Measurements from ENCODE around the gene SSBP3. TPM values are rescaled to one million over a fixed set of nuclear protein-coding genes. Genes with fewer than 3 reads are reported as not detected.

SSBP3 gene
- total RNA-seq, 2 donors from 2014 or later = 63.8 to 76.5 TPM

DNA sequence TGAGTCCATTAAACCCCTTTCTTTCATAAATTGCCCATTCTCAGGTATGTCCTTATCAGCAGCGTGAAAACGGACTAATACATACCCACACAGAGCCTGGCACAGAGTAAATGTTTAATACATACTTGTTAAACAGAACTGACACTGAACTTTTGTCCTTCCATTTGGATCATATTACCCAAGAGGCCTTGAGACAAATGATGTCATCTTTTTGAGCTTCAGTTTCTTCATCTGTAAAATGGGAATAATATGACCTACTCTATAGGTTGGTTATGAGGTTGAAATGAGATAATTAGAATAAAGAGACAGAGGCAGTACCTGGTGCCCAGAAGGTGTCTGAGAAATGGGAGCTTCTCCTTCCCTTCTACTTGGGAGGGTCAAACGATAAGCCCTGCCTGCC is 220.1 kb downstream of the SSBP3 start:
- TF ChIP-seq, protein P1, sequence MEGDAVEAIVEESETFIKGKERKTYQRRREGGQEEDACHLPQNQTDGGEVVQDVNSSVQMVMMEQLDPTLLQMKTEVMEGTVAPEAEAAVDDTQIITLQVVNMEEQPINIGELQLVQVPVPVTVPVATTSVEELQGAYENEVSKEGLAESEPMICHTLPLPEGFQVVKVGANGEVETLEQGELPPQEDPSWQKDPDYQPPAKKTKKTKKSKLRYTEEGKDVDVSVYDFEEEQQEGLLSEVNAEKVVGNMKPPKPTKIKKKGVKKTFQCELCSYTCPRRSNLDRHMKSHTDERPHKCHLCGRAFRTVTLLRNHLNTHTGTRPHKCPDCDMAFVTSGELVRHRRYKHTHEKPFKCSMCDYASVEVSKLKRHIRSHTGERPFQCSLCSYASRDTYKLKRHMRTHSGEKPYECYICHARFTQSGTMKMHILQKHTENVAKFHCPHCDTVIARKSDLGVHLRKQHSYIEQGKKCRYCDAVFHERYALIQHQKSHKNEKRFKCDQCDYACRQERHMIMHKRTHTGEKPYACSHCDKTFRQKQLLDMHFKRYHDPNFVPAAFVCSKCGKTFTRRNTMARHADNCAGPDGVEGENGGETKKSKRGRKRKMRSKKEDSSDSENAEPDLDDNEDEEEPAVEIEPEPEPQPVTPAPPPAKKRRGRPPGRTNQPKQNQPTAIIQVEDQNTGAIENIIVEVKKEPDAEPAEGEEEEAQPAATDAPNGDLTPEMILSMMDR (IDR thresholded peaks at IDR 0.05) = no peak
- Histone ChIP-seq H3K4me1 (no peaks in the 10 kb centered on the region), H3K27ac (no peak overlapping the region), H3K4me3 (no peak overlapping the region), H3K27me3 (no peaks in the 10 kb centered on the region), H3K36me3 (no peaks in the 10 kb centered on the region), H3K9ac (ENCODE audit: low read depth in 2 of 2, low read length in 2 of 2) (no peak overlapping the region), H3K9me3 (no peaks in the 10 kb centered on the region)
- DNase-seq = no peak
- intact Hi-C loops (cut with DNase I) = loop anchor here (10.0 kb wide), 1 partner anchor 309 kb away; no protein-coding TSS in a partner anchor

DNA sequence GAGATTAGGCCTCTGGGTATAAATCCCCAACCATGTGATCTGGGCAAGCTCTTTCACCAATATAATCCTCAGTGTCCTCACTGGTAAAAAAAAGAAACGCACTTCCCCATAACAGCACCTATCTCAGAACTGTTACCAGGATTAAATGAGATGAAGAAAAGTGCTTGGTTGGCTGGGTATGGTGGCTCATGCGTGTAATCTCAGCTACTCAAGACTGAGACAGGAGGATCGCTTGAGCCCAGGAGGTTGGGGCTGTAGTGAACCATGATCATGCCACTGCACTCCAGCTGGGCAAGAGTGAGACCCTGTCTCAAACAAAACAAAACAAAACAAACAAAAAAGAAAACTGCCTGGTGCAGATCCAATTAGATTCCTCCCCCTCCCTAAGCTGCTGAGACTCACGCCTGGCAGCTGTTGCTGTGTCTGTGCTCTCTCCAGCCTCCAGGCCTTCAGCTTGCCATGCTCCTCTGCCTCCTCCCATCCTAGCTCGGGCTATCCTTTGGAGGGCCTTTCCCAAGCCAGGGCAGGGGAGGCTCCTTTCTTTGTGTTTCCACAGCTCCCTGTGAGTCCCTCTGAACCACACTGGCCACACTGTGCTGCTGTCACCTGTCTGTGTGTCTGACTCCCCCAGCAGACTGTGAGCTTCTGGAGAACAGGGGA is 225.4 kb downstream of the SSBP3 start:
- TF ChIP-seq, protein P1 (IDR thresholded peaks at IDR 0.05) = no peak
- intact Hi-C loops (cut with DNase I) = loop anchor here (10.0 kb wide), 1 partner anchor 314 kb away; no protein-coding TSS in a partner anchor
- H3K27ac ChIP-seq = no peak overlapping the region
- no peak for DNase-seq
- H3K9me3 ChIP-seq = no peaks in the 10 kb centered on the region
- H3K4me1 ChIP-seq = no peaks in the 10 kb centered on the region
- H3K36me3 ChIP-seq = no peaks in the 10 kb centered on the region
- H3K4me3 ChIP-seq = no peak overlapping the region
- H3K9ac ChIP-seq (ENCODE audit: low read depth in 2 of 2, low read length in 2 of 2) = no peak overlapping the region
- no peaks in the 10 kb centered on the region for H3K27me3 ChIP-seq

GRCh38 chr1:54178296-54179070 is 227.7 kb downstream of the SSBP3 start:
- TF ChIP-seq, protein P1 (IDR thresholded peaks at IDR 0.05) = no peak
- Histone ChIP-seq H3K4me3 (no peak overlapping the region), H3K4me1 (no peaks in the 10 kb centered on the region), H3K36me3 (no peaks in the 10 kb centered on the region), H3K9me3 (no peaks in the 10 kb centered on the region), H3K9ac (ENCODE audit: low read depth in 2 of 2, low read length in 2 of 2) (no peak overlapping the region), H3K27ac (no peak overlapping the region), H3K27me3 (no peaks in the 10 kb centered on the region)
- DNase-seq = no peak
- intact Hi-C loops (cut with DNase I) = no loop called here

DNA sequence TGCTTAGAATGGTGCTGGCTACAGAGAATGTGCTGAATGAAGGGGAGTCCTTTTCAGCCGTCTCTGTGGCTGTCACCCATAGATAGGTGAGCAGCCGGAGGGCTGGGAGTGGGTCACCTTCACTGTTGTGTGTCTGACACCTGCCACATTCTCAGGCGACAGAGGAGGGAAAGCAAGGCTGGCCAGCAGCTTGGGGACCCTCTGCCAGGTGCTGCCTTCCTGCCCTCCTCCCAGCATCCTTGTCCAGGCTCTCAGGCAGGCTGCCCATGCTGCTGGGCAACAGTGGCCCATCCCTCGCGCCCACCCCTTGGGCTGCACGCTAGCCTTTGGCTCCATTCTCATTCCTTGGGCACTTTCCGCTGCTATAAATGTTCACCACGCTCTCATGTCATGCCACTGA is 228.5 kb downstream of the SSBP3 start:
- Histone ChIP-seq H3K9me3 (no peaks in the 10 kb centered on the region), H3K4me1 (no peaks in the 10 kb centered on the region), H3K36me3 (no peaks in the 10 kb centered on the region), H3K9ac (ENCODE audit: low read depth in 2 of 2, low read length in 2 of 2) (no peak overlapping the region), H3K27ac (no peak overlapping the region), H3K4me3 (no peak overlapping the region), H3K27me3 (no peaks in the 10 kb centered on the region)
- TF ChIP-seq, protein P1 (IDR thresholded peaks at IDR 0.05) = no peak
- intact Hi-C loops (cut with DNase I) = no loop called here
- DNase-seq = no peak

GRCh38 chr1:54176621-54177327 is 229.4 kb downstream of the SSBP3 start:
- Histone ChIP-seq H3K4me3 (no peak overlapping the region), H3K9me3 (no peaks in the 10 kb centered on the region), H3K9ac (ENCODE audit: low read depth in 2 of 2, low read length in 2 of 2) (no peak overlapping the region), H3K27me3 (no peaks in the 10 kb centered on the region), H3K27ac (no peak overlapping the region), H3K36me3 (no peaks in the 10 kb centered on the region), H3K4me1 (no peaks in the 10 kb centered on the region)
- intact Hi-C loops (cut with DNase I) = no loop called here
- TF ChIP-seq, protein P1 (IDR thresholded peaks at IDR 0.05) = no peak
- DNase-seq = no peak

Other genes starting within 250 kb of the SSBP3 start
- gene CYB5RL, start 206.4 kb downstream of the SSBP3 start, total RNA-seq = 10 to 100 TPM in 1 of 2 donors, 1 to 10 TPM in 1; 3.6 to 12.1 TPM
- gene MRPL37, start 206.2 kb downstream of the SSBP3 start, total RNA-seq = 100 to 1,000 TPM in 1 of 2 donors, 10 to 100 TPM in 1; 76.7 to 157 TPM
- gene ACOT11, start 141.8 kb upstream of the SSBP3 start, total RNA-seq = 10 to 100 TPM; 43.3 to 82.5 TPM
- 1 to 10 TPM in 1 of 2 donors, under 1 TPM in 1; 0.66 to 2.8 TPM for gene FAM151A, start 217.1 kb upstream of the SSBP3 start, total RNA-seq
- gene MROH7, start 235.4 kb upstream of the SSBP3 start, total RNA-seq = 1 to 10 TPM; 3.7 to 5.5 TPM